ENCODE measurements around the gene SF3A2.

SF3A2 gene

GRCh38 chr19:2273356-2274184 is 36.9 kb downstream of the SF3A2 start:
- TF ChIP-seq CTCF (IDR thresholded peaks at IDR 0.05; ENCODE audit: low read depth, low read length), result peak; percentile 85
- DNase-seq (ENCODE audit: low read depth, low spot score), result peak; percentile 54
- H3K4me3 ChIP-seq (ENCODE audit: low read depth, low read length), result peak overlapping the region; percentile 7
- in situ Hi-C loops (cut with HindIII; ENCODE audit: low sequenced_read_pairs), result no loop called here

GRCh38 chr19:2274185-2274711 is 37.6 kb downstream of the SF3A2 start:
- DNase-seq (ENCODE audit: low read depth, low spot score), result no peak
- in situ Hi-C loops (cut with HindIII; ENCODE audit: low sequenced_read_pairs), result no loop called here
- no peak for TF ChIP-seq CTCF (IDR thresholded peaks at IDR 0.05; ENCODE audit: low read depth, low read length)
- H3K4me3 ChIP-seq (ENCODE audit: low read depth, low read length), result no peak overlapping the region

GRCh38 chr19:2274931-2275535 is 38.4 kb downstream of the SF3A2 start:
- TF ChIP-seq CTCF (IDR thresholded peaks at IDR 0.05; ENCODE audit: low read depth, low read length), result peak; percentile 60
- no peak overlapping the region for H3K4me3 ChIP-seq (ENCODE audit: low read depth, low read length)
- DNase-seq (ENCODE audit: low read depth, low spot score), result peak; percentile 53
- in situ Hi-C loops (cut with HindIII; ENCODE audit: low sequenced_read_pairs), result no loop called here

- no peak for DNase-seq (ENCODE audit: low read depth, low spot score)
Measured at GRCh38 chr19:2275588-2276428, 39.2 kb downstream of the SF3A2 start.

GRCh38 chr19:2276429-2276986 is 39.9 kb downstream of the SF3A2 start:
- no peak for TF ChIP-seq CTCF (IDR thresholded peaks at IDR 0.05; ENCODE audit: low read depth, low read length)
- no peak overlapping the region for H3K4me3 ChIP-seq (ENCODE audit: low read depth, low read length)
- DNase-seq (ENCODE audit: low read depth, low spot score), result no peak
- in situ Hi-C loops (cut with HindIII; ENCODE audit: low sequenced_read_pairs), result no loop called here

More at GRCh38 chr19:2275588-2276428, 39.2 kb downstream of the SF3A2 start:
- no peak overlapping the region for H3K4me3 ChIP-seq (ENCODE audit: low read depth, low read length)
- no peak for TF ChIP-seq CTCF (IDR thresholded peaks at IDR 0.05; ENCODE audit: low read depth, low read length)
- in situ Hi-C loops (cut with HindIII; ENCODE audit: low sequenced_read_pairs), result no loop called here

- no peak overlapping the region for H3K4me3 ChIP-seq (ENCODE audit: low read depth, low read length)
- no peak for TF ChIP-seq CTCF (IDR thresholded peaks at IDR 0.05; ENCODE audit: low read depth, low read length)
- DNase-seq (ENCODE audit: low read depth, low spot score), result no peak
- in situ Hi-C loops (cut with HindIII; ENCODE audit: low sequenced_read_pairs), result no loop called here
Measured at GRCh38 chr19:2277138-2277537, 40.5 kb downstream of the SF3A2 start.
